Dermis lymphatic vessel endothelial cell (primary cell): ENCODE data around the gene VWF. TPM values are rescaled to one million over a fixed set of nuclear protein-coding genes. Genes with fewer than 3 reads are reported as not detected.

Experiments used
- total RNA-seq: library from RNA; depleted of rRNA; stranded (reverse); fragments of >200 nt; gene quantifications from 2 replicates; pipeline ENCODE4 v1.2.1, GENCODE V29; 2014

Gene VWF
- total RNA-seq, result 1,035 and 2,002 TPM in 2 replicates

DNA sequence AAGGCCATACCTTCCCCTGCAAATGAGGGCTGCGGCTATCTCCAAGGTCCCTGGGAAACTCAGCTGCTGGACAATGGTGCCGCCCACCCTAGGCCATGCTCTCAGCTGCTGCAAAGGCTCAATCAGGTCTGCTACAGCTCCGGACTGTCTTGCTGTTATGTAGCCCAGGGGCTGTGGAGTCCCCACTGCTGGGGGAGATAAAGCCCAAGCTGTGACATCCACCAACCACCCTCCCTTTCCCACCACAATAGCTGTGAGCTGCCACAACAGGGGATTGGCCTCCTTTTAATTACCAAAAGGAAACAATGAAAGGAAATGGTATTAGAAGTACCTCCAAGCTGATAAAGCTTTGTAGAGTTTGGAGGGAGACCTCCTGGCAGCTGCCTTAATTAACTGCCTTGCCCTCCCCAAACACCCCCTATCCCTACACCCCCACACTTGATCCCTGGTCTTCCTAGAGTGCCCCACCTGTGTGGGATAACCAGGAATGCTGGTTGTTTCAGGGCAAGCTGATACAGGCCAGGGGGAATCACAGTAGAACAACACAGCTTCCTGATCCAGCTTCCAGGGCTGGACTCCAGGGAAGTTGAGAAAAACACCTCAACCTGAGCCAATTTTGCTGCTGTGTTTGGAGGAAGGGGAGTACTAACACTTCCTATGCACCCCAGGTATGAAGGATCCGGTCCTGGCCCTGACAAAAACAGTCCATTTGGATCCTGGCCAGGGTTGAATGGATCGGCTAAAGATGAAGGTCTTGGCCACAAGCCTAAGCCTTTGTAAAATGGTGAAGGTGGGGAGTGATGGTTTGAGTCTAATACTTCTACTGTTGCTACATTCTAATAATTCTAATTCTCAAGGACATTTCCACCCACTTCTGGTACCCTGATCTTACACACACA is at the start of gene VWF:
TSS of gene VWF (minus strand) at position 260 of the 899 bp plus-strand sequence. CDS start 1,474 bp downstream, outside the sequence.

DNA sequence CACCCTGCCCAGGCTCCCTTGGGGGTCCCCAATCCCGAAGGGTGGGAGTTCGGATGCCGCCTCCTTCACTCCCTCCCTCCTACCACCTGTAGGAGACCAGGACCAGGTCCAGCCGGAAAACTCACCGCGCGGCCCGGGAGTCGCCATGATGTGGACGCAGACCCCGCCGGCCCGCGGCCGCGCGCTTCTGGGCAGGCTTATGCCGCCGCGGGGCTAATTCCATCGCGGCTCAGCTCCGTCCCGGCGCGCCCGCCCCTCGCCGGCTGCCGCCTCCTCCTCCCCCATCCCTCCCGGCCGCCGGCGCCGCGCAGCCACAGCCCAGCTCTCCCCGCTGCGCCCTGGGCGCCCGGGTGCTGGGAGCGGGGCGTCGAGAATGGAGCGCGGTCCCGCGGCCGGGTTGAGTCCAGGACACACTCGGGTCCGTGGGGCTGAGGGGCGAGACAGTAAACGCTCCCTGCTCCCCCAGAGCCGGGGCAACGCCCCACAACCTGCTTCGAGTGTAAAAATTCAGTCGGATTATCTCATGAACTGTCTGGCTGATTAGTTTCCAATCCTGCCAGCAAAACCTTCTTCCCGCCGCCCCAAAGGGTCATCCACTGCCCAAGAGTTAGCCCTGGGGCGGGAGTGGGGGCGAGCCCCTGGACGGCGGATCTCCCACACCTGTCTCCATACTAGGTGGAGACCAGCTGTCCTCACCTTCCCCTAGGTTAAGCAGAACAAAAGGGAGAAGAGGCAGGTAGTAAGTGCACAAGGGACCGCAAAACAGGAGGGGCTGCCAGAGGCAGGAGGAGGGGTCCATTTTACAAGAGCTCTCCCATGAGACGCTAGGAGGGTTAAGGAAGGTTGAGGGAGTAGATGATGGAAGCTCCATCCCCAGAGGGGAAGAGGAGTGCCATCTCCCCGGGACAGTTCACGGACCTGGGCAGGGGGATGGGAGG is 179.1 kb downstream of the VWF start, which contains the start of gene ANO2:
TSS of gene ANO2 (minus strand) at position 189 of the 938 bp plus-strand sequence. CDS start at position 147, 42 bp downstream.

Other genes starting within 250 kb of the VWF start
- 29.1 and 86.6 TPM in 2 replicates for gene ANO2, start 179.4 kb downstream of the VWF start, total RNA-seq
- 958 and 1,785 TPM in 2 replicates for gene CD9, start 75.7 kb upstream of the VWF start, total RNA-seq
- gene PLEKHG6, start 186.0 kb upstream of the VWF start, total RNA-seq, result not detected in 2 replicates
- gene TNFRSF1A, start 217.4 kb upstream of the VWF start, total RNA-seq, result 37.2 and 50.7 TPM in 2 replicates